A172 (cell line): Measurements from ENCODE around the gene SETMAR. TPM values are rescaled to one million over a fixed set of nuclear protein-coding genes. Genes with fewer than 3 reads are reported as not detected.
"Not testable (repeated sequence)": the region's sequence is repeated elsewhere in the genome, so short reads cannot be mapped to it uniquely, and the experiment has no call there.

Experiments used
- DNase-seq: peaks from one replicate; pipeline ENCODE4 v3.0.0-alpha.2; 2015; ENCODE audit warnings: low spot score
- total RNA-seq: library from RNA; depleted of rRNA; stranded (reverse); fragments of >200 nt; shearing (Covaris generic); gene quantifications from 2 replicates; pipeline ENCODE4 v1.2.3, GENCODE V29; 2014; rRNA removed

The SETMAR gene
- total RNA-seq: 24.2 and 25.4 TPM in 2 replicates

DNA sequence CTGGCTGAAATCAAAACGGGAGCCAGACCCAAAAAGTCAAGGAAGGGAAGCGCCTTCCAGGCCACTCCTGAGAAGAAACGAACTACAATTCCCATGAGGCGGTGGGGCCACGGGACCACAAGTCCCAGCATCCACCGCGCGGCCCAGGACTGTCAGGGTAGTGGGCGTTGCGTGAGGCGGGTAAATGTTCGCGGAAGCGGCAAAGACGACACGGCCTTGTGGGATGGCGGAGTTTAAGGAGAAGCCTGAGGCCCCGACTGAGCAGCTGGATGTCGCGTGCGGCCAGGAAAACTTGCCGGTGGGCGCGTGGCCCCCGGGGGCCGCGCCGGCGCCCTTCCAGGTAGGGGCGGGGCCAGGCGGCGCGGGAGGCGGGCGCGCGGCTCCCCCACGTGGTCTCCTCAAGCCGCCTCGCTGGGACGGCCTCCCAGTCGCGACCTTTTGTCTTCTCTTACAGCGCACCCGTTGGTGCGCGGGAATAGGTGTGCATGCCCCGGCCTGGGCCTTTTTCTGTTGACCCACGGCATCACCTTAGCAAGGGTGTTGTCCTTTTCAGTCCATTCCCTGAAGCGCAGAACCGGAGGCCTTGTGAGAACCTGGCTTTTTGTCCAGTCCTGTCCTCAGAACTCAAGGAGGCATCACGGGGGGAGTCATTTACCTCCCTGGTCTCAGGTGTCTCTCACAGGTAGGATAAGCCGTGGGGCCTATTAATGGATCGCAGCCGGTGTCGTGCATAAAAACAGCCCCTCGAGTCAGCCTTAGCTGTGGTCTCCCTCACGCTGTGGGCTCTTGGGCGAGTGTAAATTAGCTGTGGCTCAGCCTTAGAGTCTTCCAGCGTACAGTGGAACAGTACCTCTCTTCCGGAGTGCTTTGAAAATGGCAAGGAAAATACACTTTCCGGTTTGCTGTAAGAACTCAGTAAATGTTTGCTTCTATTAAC is at the start of gene SETMAR:
SETMAR (plus strand) TSS at position 183 of the 937 bp plus-strand sequence; CDS start at position 185, 2 bp downstream.
- DNase-seq: peak; percentile 81

DNA sequence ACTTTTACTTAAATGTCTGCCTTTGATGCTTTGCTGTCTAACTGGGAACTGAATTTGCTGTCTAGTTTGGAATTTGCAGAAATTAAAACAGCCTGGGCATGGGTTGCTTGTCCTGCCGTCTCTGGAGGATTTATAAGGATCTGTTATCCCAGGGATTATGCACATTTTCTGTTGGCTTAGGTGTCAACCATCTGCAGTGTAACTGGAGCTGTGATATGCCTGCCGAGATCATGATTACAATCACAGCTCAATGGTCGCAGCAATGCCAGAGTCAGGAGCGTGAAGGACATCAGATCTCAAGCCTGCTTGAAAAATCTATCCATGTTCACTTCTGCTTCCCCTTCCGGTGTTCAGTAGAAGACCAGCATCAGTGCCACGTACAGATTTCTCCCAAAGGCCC is 41.8 kb upstream of the SETMAR start:
- DNase-seq: no peak

DNA sequence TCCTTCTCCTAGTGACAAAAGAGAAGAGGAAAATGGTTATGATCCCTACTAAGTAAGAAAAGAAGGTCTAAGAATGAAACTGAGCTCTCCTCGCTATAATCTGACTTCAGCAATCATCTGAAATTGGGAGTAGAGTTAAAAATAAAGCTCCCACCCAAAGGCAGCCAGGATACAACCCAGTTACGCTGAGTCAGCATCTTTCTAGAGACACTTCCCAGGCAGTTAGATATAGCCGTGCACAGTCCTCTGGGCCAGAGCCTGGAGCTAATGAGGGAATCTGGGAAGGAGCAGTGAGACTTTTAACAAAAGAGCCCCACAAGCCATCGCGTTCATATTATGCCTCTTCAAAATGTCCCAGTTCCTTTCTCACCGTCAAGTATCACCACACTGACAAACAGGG is 39.1 kb upstream of the SETMAR start:
- no peak for DNase-seq

DNA sequence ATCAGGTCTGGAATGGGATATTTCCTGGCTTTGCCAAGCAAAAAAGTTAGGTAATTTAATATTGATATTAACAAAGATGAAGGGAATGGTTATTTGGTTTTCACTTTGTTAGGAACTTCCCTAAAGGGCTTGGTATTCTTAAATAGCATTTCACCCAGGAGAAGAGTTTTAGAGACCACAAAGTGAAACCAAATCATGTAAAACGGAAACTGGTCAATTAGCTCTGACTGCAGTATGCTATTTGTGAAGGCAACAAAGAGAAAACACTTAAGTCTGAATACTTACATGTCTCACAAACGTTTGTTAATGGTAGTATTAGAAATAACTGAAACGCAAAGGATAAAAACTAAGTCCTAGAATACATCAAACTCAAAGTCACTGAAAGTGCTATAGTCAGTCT is 32.4 kb upstream of the SETMAR start:
- DNase-seq: no peak

DNA sequence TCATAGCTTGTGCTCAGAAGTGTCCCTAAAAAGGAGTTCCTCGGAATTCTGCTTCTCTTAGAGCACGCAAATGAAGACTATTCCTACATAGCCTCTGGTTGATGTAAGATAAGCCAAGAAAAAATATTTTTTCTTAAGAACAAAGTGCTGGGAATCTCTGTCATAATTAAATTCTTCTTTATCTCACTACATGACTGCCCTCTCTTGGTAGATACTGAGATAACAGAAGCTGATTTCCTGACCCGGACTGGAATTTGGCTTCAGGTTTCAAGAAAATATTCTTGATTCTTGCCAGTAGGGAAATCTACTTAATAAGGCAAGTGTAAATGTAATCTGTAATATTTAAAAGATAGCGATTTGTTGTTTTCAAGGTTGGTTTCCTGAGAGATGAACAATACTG is 31.3 kb upstream of the SETMAR start:
- DNase-seq: peak; percentile 23

DNA sequence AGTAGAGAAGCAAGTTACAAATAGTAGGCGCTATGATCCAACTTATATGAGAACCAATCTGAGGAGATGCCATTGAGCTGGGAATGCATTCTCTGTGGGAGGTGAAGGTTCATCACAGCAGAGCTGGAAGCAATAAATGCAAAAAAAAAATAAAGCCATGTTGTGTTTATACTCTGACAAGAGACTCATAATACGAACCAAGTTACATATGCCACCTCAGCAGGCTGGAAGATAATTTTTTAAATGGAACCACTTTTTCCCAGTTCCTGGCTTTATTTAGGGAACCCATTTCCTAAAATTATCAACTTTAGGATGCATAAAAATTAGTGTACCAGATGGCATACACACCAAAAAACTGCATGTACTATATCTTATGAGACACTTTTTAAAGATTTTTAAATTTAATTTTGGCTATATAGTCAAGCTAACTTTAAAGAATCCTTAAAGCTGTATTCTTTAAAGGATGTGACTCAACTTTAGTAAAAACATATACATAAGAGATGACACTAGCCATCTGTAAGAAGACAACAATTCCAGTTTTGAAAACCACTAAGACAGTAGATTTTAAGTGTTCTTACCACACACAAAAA is 23.6 kb upstream of the SETMAR start:
- DNase-seq: no peak

DNA sequence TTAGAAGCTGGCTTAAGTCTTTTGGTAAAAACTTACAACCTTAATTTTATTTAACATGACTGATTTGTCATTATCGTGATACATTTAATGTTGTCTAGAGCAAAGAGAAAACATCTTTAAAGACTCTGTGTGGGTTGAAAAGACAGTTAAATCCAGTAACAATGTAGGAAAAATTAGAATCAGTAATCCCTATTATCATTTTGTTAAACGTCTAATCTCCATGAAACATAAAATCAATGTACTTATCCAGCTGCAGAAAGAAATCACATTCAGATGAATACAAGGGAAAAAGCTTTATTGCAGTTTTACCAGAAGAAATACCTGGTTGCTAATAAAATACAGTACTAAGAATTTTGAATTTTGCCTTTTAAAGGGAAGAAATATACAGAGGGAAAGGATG is 21.2 kb upstream of the SETMAR start:
- DNase-seq: no peak

DNA sequence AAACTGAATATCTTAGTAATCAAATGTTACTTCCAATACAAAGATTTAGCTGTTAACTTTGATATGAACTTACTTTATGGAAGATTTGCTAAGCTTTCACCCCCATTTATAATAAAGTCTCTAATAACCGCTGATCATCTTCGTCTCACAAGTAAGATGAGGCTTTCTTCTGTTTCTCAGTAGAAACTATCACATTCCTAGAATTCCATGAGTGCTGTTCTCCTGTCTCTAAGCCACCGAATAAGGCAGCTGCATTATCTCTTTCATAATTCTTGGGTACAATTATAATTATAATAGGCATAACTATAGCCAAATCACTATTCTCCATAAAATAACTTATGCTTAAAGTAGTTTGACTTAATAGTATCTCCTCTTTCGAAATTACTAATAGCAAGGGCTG is 18.3 kb upstream of the SETMAR start:
- no peak for DNase-seq

DNA sequence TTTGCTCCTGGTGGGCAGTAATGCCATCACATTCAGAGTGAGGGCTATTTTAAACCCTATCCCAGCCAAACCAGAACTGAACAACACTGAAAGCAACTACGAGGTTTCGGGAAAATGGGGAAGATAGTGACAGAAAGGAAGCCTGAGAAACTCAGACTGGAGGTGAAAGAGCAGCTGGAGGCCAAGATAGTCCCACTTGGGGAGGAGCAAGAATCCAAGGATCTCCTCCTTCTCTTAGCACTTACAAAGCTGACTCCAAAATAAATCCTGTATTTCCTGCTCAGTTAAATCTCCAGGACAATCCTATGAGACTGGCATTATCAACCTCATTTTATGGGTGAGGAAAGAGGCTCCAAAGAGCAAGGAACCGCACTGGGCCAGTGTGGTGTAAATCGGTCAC is 14.1 kb upstream of the SETMAR start:
- DNase-seq: no peak

DNA sequence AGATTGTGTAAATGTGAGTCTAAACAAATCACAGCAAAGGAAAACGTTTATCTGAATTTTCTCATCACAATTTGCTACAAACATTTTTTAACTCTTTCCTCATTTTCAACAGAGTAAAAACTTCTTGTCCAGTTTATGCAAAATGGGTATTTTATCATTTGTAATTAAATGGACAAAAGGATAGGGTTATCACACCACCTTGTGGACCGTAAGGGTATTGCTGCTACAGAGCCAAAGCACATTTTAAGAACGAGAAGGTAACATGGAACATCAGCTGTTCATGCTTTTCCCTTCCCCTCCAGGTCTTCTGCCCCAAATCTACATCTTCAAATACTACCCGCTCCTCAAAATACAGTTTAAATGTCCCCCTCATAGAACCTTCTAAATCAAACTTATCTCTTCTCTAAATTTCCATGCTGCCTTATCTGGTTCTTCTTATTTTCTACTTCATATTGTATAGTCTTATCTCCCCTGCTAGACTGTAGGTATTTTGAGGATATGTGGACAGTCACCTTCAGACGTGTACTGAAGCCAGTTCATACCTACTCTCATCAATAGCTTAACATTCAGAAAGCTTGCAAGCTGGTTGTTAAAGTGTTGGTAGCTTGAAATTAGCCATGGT is 12.8 kb upstream of the SETMAR start:
- DNase-seq: peak; percentile 45

DNA sequence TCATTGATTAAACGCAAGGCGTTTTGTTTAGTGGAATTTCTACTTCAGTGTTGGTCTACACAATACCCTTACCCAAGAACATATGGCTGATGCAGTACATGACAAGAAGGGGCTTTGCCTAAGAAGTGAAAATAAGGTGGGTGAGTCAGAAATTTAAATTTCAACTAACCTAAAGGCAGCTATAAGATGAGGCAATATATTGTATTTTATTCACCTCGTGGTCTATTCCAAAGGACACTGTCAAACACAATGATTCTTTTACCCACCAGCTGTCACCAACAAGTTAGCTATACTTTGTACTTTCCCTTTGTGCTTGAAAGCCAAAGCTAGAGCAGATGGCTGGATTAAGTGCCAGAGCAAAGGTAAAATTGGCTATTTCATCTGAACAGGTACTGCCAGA is 10.9 kb upstream of the SETMAR start:
- DNase-seq: no peak

DNA sequence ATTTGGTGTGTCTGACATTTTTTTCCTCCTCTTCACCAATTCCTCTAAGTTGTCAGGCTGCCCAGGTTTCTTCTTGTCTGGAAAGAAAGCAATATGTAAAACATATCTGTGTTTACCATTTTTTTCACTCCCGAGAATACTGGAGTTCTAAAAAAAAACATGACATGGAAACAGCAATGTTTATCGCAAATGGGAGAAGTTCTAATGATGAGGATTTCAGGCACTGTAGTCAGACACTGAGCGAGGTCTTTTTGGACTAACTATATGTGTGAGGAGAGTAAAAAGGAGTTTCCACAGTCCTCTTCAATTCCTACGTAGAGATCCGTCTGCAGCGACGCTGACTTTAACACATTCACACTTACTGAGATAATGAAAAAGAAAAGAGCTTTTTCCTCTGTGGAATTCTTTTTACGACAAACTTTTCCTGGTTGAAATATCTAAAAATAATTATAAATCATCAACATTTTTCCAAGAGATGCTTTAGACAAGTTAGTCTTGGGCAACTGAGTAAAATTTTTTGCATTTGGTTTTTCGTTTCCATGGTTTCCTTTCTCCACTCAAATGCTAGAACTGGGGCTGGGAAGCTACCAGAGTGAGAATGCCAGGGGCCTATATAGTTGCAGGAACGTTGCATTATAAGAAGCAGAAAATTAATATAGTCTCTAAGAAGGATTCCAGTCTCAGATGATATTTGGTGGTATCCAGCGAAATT is 8.4 kb upstream of the SETMAR start:
- no peak for DNase-seq

DNA sequence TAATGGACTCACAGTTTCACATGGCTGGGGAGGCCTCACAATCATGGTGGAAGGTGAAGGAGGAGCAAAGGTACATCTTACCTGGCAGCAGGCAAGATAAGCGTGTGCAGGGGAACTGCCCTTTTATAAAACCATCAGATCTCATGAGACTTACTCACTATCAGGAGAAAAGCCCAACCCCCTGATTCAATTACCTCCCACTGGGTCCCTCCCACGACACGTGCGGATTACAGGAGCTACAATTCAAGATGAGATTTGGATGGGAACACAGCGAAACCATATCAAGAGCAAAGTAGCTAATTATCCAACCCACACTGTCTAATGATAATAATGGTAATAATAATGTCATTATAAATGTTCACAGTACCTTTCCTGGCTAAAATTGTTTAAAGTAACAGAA is 6.7 kb upstream of the SETMAR start:
- DNase-seq: not testable (repeated sequence)

DNA sequence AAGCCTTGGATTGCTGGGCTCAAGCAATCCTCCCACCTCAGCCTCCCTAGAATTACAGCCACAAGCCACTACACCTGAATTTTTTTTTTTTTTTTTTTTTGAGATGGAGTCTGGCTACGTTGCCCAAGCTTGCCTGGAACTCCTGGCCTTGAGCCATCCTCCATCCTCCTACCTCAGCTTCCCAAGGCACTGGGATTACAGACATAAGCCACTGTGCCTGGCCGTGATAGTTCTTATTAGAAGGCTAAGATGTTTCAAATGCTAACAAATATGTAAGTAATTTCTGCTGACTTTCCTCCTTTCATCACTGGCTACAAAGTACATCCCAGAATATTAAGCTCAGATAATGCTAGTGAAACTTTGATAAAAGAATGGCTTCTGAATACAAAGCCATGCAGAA is 5.7 kb upstream of the SETMAR start:
- no peak for DNase-seq

DNA sequence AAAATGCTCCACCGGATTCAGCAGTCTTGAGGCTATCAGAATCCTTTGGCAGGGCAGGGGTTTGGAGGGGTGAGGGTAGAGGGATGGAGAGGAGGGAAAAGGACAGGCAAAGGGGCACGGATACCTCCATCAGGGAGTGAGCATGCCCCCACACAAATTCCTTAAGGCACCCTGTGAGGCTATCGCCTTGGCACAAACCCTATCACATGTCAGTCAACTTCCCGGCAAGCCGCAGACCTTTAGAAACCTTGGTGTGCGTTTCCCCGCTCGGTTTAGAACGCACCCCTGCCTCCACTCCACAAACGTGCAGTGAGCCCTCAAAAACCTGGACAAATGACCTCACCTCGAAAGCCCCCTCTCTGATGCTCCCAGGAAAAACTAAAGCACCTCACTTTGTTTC is 422 bp upstream of the SETMAR start:
- no peak for DNase-seq

DNA sequence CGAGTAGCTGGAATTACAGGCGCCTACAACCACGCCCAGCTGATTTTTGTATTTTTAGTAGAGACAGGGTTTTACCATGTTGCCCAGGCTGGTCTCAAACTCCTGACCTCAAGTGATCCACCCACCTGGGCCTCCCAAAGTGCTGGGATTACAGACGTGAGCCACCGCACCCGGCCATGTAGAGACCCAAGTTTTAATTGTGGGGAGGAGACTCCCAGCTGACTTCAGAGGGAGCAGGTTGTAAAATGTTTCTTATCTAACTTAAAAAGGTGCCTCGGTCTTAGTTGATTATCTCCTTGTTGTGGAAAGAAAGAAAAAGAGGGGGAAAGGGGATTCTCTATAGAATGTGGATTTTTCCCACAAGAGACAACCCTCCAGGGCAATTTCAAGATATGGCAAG is 2.0 kb downstream of the SETMAR start:
- not testable (repeated sequence) for DNase-seq

DNA sequence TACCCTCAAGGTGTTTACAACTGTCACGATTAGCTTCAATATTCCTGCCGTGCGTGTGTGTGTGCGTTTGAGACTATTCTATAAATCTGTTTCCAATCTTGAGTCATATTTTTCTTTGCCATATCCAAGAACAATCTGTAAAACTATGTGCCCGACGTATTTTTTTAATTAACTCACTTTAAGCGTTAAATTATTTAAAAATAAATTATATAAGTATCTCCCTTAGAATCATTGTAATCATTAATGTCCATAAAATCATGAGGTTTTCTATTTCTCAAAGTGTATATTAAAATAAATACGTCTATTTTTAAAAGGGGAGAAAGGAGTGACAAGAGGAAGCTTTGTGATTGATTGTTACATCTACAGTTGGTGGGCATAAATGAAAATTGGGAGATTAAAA is 2.9 kb downstream of the SETMAR start:
- DNase-seq: no peak

DNA sequence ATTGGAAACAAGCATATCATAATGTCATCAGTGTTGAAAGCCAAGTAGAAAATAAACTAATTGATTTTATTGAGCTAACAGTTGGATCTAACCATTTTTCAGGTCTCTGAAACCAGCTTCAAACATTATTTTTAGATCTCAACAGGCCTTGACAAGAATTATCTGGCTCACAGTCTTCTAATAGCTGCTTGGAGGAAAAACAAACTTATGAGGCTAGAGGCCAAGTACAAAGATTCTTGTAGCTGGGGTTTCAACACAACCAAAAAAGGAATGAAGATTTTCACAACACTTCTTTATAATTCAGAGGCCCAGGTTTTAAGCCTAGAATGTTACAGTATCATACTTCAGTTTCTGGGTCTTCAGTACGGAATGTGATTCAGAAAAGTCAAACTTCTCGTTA is 3.7 kb downstream of the SETMAR start:
- no peak for DNase-seq

DNA sequence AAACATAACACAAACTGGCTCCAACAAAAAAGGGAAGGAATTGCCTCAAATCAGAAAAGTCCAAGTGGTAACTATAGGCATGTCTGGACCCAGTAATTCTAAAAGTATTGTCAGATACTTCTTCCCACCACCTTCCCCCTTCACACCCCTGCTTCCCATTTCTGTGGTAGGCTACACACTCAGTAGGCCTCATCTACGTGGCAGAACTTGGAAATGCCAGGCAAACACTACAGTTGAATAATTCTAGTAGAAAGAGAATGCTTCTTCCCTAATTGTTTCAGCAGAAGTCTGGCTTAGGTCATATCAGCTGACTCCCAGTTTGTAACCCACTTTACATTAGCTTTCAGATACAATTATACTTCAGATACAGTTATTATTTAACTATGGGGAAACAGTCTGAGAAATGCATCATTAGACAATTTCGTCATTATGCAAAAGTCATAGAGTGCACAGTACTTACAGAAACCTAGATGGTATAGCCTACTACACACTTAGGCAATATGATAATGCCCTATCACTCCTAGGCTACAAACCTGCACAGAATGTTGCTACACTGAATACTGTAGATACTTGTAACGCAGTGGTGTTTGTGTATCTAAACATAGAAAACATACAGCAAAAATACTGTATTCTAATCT is 6.4 kb downstream of the SETMAR start:
- no peak for DNase-seq

DNA sequence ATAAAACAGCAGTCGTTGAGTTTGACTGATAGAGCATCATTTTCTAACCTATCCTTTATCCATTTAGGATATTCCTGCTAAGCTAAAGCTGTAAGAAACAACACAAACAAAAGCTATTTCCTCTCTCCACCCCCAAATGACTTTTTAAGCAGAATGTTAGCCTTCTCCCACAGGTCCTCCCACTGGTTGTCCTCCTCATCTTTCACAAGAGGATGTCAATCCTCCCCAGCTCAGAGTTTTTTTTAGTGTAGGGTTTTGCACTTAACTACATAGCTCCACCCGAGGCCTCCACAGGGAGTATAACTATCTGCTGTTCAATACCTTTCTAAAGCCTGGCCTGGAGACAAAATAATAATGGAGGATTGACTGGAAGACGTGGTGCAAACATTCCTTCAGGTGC is 7.8 kb downstream of the SETMAR start:
- DNase-seq: no peak

DNA sequence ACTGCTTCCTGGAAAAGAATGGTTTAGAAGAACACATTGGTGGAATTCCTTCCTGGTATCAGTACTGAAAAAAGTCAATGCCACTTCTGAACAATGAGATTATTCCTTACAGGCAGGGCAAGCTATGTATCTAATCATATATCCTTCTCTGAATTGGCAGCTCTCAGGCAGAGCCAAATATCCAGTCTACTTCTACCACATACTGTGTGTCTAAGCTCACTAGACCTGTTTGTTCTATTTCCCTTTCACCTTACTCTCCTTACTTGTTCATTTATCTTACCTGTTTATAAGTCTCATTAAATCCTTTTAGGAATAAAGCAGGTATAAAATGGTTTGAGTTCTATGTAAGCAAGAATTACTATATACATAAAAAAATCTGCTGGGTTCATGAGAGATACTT is 8.3 kb downstream of the SETMAR start:
- DNase-seq: no peak
